ENCODE results near the gene DNAJC10. TPM values are rescaled to one million over a fixed set of nuclear protein-coding genes. Genes with fewer than 3 reads are reported as not detected.

DNAJC10 gene
- total RNA-seq, 2 experiments from 2014 or later, result 55.4 to 57.0 TPM

GRCh38 chr2:182826496-182826895 is 110.4 kb downstream of the DNAJC10 start:
- DNase-seq, result no peak
- no peak overlapping the region for H3K27ac Mint-ChIP-seq
- no peaks in the 10 kb centered on the region for H3K36me3 Mint-ChIP-seq
- no peak overlapping the region for H3K4me3 Mint-ChIP-seq
- H3K27me3 Mint-ChIP-seq, result peaks cover 16% of the 10 kb centered on the region
- H3K9me3 Mint-ChIP-seq, result no peaks in the 10 kb centered on the region
- H3K4me1 Mint-ChIP-seq, result no peaks in the 10 kb centered on the region

- H3K9me3 Mint-ChIP-seq, result no peaks in the 10 kb centered on the region
- no peak overlapping the region for H3K4me3 Mint-ChIP-seq
- H3K4me1 Mint-ChIP-seq, result no peaks in the 10 kb centered on the region
- peaks cover 14% of the 10 kb centered on the region for H3K27me3 Mint-ChIP-seq
- no peak for DNase-seq
- no peak overlapping the region for H3K27ac Mint-ChIP-seq
- H3K36me3 Mint-ChIP-seq, result no peaks in the 10 kb centered on the region
These were observed 111.3 kb downstream of the DNAJC10 start for GRCh38 chr2:182827182-182827879.

- H3K27me3 Mint-ChIP-seq, result peaks cover 20% of the 10 kb centered on the region
- H3K36me3 Mint-ChIP-seq, result no peaks in the 10 kb centered on the region
- no peak for DNase-seq
- H3K9me3 Mint-ChIP-seq, result no peaks in the 10 kb centered on the region
- no peak overlapping the region for H3K27ac Mint-ChIP-seq
- H3K4me3 Mint-ChIP-seq, result no peak overlapping the region
- H3K4me1 Mint-ChIP-seq, result no peaks in the 10 kb centered on the region
These were observed 115.0 kb downstream of the DNAJC10 start for GRCh38 chr2:182831101-182831500.

GRCh38 chr2:182831921-182832320 is 115.9 kb downstream of the DNAJC10 start:
- H3K9me3 Mint-ChIP-seq, result no peaks in the 10 kb centered on the region
- no peak for DNase-seq
- H3K36me3 Mint-ChIP-seq, result no peaks in the 10 kb centered on the region
- no peaks in the 10 kb centered on the region for H3K4me1 Mint-ChIP-seq
- peaks cover 20% of the 10 kb centered on the region for H3K27me3 Mint-ChIP-seq
- H3K27ac Mint-ChIP-seq, result no peak overlapping the region
- H3K4me3 Mint-ChIP-seq, result no peak overlapping the region

- no peak for DNase-seq
- Mint-ChIP-seq H3K4me3 (no peak overlapping the region), H3K27me3 (peaks cover 24% of the 10 kb centered on the region), H3K36me3 (no peaks in the 10 kb centered on the region), H3K4me1 (no peaks in the 10 kb centered on the region), H3K27ac (no peak overlapping the region), H3K9me3 (no peaks in the 10 kb centered on the region)
These were observed 117.2 kb downstream of the DNAJC10 start for GRCh38 chr2:182833084-182833854.

- Mint-ChIP-seq H3K36me3 (no peaks in the 10 kb centered on the region), H3K9me3 (no peaks in the 10 kb centered on the region), H3K27ac (no peak overlapping the region), H3K4me3 (no peak overlapping the region), H3K27me3 (peaks cover 22% of the 10 kb centered on the region), H3K4me1 (no peaks in the 10 kb centered on the region)
- no peak for DNase-seq
These were observed 118.2 kb downstream of the DNAJC10 start for GRCh38 chr2:182834293-182834692.

- Mint-ChIP-seq H3K4me1 (no peaks in the 10 kb centered on the region), H3K27me3 (peaks cover 19% of the 10 kb centered on the region), H3K9me3 (no peaks in the 10 kb centered on the region), H3K4me3 (no peak overlapping the region), H3K27ac (no peak overlapping the region), H3K36me3 (no peaks in the 10 kb centered on the region)
- no peak for DNase-seq
These were observed 120.4 kb downstream of the DNAJC10 start for GRCh38 chr2:182836451-182836850.

Other genes with a start within 250 kb of the DNAJC10 start
- gene FRZB, start 150.4 kb downstream of the DNAJC10 start, total RNA-seq, result not detected